GM18499 (cell line): ENCODE measurements around the gene CD1B.
A peak's percentile ranks its signal among the peaks of the same experiment; 100 is the strongest.
"Not testable (repeated sequence)": the region's sequence is repeated elsewhere in the genome, so short reads cannot be mapped to it uniquely, and the experiment has no call there.

Experiments
- ATAC-seq: cut with Tn5 transposase; IDR thresholded peaks from one replicate; pipeline ENCODE4 v1.9.1; 2021; ENCODE audit warnings: moderate number of reproducible peaks; ENCODE audit not compliant: insufficient read depth, unreplicated experiment

CD1B gene

DNA sequence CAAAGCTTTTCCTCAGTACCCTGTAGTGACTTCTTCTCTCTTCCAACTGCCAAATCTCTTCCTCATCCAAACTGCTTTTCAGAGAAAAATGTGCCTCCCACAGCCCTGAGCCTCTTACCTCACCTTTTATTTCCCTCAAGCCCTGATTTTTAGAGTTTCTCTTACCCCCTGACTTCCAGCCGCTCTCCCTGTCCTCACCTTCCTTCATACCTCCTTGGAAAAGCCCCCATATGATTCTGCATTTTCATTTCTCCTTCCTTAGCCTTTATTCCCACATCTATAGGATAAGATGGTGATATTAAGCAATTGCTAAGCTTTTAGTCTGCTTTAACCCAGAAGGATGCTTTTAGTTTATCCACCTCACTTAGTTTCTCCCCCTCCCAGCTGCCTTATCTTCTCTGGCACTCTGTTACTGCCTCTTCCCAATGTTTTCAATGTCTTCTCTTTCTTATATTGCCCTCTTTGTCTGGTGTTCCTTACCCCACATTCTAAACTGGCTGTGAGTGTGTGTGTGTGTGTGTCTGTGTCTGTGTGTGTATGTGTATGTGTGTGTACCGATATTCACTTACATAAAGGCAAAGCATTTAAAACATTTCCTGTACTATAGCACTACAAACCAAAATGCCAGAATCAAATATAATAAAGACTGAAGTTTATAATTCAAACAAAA, at the start of gene CD1B:
Gene CD1B (minus strand): TSS at position 51 of the 670 bp plus-strand sequence. CDS start 108 bp downstream, outside the sequence.
- ATAC-seq: no peak

DNA sequence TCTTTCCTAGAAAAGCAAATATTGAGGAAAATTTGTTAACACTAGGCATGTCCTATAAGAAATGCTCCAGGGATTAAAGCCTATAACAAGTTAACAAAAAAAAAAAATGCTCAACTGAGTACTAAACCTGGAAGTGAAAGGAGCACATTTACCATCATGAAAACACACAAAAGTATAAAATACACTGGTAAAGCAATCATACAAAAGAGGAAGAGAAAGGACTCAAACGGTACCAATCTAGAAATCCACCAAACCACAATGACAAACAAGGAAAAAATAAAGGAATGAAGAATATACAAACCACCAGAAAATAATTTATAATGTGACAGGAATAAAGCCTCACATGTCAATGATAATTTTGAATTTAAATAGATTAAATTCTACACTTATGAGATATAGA, 43.5 kb upstream of the CD1B start:
- no peak for ATAC-seq

DNA sequence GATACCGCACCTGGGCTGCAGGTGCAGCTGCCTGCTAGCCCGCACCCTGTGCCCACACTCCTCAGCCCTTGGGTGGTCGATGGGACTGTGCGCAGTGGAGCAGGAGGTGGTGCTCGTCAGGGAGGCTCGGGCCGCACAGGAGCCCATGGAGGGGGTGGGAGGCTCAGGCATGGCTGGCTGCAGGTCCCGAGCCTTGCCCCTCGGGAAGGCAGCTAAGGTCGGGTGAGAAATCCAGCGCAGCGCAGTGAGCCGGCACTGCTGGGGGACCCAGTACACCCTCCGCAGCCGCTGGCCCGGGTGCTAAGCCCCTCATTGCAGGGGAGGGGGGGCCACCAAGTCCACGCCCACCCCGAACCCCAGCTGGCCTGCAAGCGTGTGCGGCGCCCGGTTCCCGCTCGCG, 42.8 kb upstream of the CD1B start:
- not testable (repeated sequence) for ATAC-seq

DNA sequence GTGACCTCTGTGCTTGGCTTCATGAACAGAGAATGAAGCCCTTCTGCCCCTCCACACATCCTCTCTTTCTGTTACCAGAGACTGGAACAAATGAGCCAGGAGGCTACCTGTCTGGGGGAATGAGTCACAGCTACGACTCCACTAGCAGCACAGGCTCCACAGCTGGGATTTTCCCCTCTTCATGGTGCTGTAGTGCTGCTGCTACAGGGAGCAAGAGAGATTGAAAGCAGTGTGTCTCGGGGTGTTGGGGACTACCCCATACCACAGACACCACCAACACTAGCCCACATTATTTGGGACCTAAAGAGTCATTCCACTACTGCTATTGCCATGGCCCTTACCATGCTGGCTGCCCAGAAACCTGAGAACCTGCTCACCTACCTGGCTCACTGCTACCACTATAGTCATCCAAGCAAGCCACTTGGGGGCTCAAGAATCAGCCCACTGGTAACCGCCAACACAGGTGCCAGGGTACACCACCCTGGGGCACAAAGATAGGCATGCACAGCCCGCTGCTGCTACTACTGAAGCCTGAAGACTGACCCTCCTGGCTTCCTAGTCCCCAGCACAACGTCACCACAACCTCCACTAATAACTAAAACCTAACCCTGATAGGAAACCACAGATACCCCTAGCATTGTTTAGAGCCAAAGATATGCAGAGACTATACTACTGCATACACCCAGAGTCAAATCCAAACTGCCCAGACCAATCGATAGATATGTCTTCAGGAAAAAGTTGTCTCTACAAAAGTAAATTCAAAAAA, 40.0 kb upstream of the CD1B start:
- peak; percentile 92 for ATAC-seq

DNA sequence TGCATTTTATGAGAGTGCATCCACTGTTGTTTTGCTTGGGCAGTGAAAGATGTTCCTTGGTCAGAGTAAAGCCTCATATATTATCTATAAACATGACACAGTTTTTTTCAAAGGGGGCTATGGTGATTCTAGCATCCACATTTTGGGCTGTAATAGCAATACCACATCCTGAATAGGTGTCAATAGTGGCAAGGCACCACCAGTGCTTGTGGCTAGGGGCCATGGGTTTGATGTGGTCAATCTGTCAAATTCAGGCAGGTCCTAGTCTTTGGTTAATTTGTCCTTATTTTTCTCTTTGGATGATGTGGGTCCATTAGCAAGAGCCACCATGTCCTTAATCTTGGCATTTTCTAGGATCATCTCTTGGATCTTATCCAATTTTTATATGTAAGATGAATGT, 35.5 kb upstream of the CD1B start:
- no peak for ATAC-seq

DNA sequence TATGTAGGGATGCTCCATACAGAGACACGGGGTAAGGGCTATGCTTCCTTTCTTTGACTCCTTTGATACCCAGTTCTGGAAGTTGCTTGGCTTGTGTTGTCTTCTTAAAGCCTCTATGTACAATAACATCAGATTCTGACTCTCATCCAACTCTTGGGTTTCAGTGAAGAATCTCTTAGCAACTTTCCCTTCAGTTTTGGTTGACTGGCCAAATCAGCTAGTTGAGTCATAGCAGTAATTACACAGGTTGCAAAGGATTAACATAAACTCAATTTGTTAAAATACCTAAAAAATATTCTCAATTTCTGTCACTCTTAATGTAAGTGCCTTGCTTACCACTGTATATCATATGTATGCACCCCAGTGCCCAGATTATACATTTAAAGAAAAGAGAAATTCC, 31.6 kb upstream of the CD1B start:
- ATAC-seq: no peak

DNA sequence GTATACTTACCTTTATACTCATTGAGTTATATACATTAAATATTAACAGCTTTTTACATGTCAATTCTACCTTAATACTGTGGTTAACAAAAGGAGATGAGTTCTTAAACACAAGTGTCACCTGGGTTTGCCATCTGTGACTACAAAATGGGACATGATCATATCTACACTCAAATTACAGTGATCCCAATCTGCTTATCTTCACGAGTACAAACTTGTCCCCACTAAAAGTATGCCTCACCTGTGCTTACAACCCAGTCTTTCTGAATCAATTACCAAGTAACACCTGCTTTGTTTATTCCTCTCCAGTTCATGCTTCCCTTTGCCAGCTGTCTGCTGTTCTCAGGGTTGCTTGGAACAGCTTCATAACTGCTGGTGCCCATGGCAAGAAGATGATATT, 31.2 kb upstream of the CD1B start:
- no peak for ATAC-seq

DNA sequence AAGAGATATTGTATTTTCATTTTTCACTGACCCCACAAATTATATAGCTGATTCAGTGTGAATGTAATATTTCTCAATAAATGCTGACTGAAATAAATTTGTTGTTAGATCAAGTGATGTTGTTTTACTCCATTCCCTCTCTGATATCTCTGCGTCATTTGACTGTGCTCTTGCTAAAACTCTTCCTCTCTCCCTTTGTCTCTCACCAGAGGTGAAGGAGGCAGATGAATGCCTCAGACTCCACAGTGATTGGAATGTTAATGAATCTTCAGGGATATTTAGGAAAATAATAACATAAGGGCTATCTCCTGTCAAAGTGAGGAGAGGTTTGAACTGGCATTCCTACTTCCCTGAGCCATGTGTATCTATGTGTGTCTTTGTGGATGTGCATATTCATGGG, 26.1 kb upstream of the CD1B start:
- no peak for ATAC-seq

DNA sequence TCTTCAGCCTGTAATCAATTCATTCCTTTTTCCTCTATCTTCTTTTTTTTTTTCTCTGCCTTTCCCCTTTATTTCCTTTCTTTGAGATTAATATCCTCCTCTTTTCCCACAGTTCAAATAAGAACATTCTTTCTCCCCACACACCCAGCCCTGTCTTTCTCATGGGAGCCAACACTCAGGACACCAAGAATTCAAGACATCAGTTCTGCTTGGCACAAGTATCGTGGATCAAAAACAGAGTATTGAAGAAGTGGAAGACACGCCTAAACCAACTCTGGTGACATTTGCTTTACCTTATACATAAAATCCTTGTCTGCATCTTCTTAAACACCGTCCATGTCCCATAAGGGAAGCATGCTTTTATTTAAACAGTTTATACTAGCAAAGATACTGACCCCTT, 25.3 kb upstream of the CD1B start:
- ATAC-seq: no peak

DNA sequence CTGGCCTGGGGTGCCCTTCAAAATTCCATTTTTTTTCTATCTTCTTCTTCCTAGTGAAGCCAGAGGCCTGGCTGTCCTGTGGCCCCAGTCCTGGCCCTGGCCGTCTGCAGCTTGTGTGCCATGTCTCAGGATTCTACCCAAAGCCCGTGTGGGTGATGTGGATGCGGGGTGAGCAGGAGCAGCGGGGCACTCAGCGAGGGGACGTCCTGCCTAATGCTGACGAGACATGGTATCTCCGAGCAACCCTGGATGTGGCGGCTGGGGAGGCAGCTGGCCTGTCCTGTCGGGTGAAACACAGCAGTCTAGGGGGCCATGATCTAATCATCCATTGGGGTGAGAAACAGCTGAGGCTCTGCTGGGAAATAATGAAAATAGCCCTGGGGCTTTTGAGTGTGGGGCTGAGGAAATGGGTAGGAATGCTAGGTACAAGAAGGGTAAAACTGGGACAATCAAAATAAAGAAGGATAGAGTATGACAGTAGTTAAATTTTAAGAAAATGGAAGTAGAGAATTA, 24.5 kb upstream of the CD1B start:
- no peak for ATAC-seq

DNA sequence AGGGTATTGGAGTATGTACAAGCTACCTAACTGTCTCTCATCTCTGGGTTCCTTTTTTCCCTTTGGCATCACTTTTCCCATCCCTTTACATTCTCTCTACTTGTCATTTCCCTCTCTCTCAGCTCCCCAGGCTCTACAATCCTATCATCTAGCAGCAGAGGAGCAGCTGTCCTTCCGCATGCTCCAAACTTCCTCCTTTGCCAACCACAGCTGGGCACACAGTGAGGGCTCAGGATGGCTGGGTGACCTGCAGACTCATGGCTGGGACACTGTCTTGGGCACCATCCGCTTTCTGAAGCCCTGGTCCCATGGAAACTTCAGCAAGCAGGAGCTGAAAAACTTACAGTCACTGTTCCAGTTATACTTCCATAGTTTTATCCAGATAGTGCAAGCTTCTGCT, 22.9 kb upstream of the CD1B start:
- no peak for ATAC-seq

DNA sequence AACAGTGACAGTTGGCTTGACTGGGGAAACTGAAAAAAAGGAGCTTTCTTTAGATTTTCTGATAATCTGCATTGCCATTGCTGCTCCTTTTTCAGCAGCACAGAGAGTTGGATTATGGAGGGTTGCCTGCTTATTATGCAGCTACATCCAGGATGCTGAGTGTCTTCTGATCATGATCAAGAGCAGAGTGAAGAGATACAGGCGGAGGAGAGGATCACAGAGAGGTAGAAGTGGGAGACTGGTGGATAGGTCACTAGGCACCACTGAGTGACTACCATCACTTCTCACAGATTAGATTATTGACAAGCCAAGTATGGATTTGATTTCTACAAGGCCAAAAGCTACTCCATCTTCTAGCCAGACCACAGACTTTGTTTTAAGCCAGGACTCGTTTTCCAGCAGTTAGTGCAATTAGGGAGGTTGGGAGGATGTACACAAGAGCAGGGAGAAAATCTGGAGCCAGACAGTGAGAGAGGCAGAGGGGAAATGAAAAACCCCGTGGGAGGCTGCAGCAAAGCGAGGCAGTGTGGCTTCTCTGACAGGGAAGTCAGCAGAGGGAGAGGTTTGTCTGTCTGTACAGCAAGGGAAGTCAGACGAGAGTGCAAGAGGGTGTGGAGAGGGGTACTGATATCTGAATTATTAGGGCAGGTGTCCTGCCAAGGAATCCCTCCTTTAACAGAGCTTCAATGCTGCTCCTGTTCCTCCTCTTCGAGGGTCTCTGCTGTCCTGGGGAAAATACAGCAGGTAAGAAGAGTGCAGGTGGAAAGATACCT, 22.2 kb upstream of the CD1B start, which contains the start of gene CD1E:
Gene CD1E (plus strand): TSS at position 592 of the 773 bp plus-strand sequence. CDS start 95 bp downstream, at position 687.
- no peak for ATAC-seq

DNA sequence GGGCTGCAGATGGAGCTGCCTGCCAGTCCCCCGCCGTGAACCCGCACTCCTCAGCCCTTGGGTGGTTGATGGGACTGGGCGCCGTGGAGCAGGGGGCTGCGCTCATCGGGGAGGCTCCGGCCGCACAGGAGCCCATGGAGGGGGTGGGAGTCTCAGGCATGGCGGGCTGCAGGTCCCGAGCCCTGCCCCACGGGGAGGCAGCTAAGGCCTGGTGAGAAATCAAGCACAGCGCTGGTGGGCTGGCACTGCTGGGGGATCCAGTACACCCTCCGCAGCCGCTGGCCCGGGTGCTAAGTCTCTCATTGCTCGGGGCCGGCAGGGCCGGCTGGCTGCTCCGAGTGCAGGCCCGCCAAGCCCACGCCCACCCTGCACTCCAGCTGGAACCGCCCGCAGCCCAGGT, 17.6 kb upstream of the CD1B start:
- not testable (repeated sequence) for ATAC-seq

DNA sequence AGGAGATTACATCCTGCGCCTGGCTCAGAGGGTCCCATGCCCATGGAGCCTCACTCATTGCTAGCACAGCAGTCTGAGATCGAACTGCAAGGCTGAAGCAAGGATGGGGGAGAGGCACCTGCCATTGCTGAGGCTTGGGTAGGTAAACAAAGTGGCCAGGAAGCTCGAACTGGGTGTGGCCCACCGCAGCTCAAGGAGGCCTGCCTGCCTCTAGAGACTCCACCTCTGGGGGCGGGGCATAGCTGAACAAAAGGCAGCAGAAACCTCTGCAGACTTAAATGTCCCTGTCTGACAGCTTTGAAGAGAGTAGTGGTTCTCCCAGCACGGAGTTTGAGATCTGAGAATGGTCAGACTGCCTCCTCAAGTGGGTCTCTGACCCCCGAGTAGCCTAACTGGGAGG, 5.1 kb upstream of the CD1B start:
- ATAC-seq: not testable (repeated sequence)

DNA sequence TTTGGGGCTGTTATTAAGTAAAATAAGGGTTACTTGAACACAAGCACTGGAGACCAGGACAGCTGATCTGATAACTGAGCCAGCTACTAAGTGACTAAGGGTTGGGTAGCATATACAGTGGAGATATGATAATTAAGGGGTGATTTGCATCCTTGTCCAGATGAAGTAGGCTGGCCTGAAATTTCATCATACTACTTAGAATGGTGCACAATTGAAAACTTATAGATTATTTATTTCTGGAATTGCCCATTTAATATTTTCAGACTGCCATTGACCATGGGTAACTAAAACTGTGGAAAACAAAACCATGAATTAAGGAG, 3.8 kb upstream of the CD1B start:
- no peak for ATAC-seq

DNA sequence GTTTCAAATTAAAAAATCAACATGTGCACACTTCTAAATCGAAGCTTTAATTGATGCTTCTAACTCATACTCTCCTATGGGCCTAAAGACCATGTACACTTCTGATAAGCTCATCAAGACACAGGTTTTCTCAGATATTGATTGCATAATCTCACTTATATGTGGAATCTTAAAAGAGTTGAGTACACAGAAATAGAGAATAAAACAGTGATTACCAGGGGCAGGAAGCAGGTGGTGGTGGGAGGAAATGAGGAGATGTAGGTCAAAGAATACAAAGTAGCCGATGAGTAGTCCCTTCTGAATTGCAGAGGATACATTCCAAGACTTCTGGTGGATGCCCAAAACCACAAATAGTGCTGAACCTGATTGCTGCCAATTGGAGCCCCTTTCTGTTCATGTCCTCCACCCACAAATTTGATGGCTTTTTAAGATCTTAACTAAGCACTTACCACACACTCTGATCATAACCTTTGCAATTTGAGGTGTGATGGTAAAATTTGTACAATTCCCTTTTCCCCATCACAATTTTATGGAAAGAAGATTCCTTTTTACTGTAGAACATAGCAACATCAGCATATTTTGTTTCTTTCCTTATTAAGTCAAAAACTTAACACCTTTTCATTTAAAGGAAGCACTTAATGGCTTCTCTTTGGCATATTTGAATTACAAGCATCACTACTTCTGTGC, 3.3 kb upstream of the CD1B start:
- no peak for ATAC-seq

DNA sequence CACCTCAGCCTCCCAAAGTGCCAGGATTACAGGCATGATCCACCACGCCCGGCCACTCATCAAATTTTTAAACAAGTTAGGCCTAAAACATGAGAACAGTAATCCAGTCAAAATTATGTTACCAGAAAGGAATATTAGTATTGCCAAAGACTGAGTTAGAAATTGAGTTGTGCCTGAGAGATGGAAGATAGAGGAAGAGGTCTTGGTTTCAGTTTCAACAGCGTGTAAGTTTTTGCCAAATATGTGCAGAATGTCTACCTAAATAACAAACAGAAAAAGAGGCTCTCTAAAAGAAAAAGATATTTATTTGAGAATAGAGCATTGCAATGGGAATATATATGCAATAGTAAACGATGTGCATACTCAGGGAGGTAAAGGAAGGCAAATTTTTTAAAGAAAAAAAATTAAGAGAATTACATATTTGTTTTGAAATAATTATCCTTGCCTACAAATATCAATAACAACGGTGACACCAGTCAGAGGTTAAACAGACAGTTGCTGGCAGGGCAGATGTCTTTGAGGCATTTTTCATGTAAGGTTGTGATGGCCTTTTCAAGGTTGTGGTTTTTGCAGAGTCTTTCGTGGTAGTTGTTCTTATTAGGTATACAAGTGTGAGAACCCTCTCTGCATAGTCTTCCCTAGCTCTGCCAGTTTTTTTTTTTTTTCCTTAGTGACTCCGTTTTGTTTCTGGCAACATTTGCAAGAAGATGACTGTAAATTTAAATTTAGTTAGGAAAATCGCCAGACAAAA, 2.2 kb upstream of the CD1B start:
- no peak for ATAC-seq

DNA sequence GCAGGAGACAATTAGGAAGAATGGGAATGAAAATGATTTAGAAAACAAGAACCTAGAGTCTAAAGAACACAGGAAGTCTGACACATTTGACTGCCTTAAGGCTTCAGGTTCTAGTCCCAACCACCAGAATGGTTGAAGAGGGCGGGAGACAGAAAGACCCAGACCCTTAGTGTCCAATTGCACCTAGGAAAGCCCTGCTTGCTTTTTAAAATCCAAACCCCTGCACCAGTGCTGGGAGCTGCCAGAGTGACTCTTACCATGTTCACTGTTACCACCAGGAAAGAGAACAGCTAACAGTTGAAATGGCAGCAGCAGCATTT, 265 bp downstream of the CD1B start:
- no peak for ATAC-seq

DNA sequence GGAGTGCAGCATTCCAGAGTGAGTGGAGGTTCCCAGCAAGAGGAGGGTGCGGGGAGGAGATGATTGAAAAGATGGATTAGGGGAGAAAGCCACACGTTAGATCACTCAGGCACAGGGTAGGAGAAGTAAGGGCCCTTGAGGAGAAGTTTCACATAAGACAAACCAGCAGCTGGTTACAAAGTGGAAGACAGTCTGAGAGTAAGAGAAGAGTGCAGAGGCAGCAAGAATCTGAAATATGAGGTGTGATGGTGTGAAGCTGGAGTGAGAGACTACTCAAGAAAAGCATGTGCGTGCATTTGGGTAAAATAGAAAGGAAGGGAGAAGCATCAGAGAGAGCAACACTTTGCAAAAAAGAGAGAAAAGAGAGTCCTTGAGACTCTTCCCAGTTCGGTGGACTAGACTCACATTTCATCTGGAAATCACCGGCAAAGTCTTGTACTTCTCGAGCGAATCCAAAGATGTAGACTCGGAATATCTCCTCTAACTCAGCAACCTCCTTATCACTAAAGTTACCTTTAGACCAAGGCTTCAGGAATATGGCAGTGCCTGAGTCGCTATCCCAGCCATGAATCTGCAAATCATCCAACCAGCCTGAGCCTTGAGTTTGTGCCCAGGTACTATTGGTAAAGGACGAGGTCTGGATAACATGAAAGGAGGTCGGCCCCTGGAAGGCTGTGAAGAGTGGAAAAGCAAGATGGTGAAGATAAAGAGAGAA, 783 bp downstream of the CD1B start:
- no peak for ATAC-seq
